GM10248 (cell line): Measurements from ENCODE around the gene DAAM1.

ENCODE experiments used
- CTCF ChIA-PET: fragments of 300-600 bp; sonication (Branson Sonifier 250); formaldehyde crosslinking; extraction: SDS; loops from one replicate; lab custom pipeline; 2021; ENCODE audit warnings: antibody characterized with exemption; lab: Yijun Ruan, JAX
- POLR2A ChIA-PET: fragments of 350-650 bp; sonication (Branson Sonifier 250); formaldehyde crosslinking; extraction: SDS; loops from one replicate; lab custom pipeline; 2020; ENCODE audit warnings: antibody characterized with exemption; lab: Yijun Ruan, JAX
- DNase-seq: peaks from one replicate; pipeline ENCODE4 v3.0.0; 2012; ENCODE audit errors: extremely low spot score
- CTCF ChIP-seq: IDR thresholded peaks from 2 replicates; pipeline ENCODE4 v1.5.1; 2012; ENCODE audit warnings: mild to moderate bottlenecking, low read depth; ENCODE audit errors: extremely low read depth, missing control alignments, control extremely low read depth

The DAAM1 gene

GRCh38 chr14:59251811-59252771, 63.6 kb downstream of the DAAM1 start:
- TF ChIP-seq CTCF, result no peak
- ChIA-PET POLR2A (no interaction called here), CTCF (interaction anchor here (1.9 kb wide), 1 partner anchor 11 kb away, joined by 5 read pairs; no protein-coding TSS in a partner anchor)
- DNase-seq, result no peak

GRCh38 chr14:59252772-59253500, 64.5 kb downstream of the DAAM1 start:
- CTCF ChIA-PET, result interaction anchor here (1.9 kb wide), 1 partner anchor 10 kb away, joined by 5 read pairs; no protein-coding TSS in a partner anchor
- TF ChIP-seq CTCF, result no peak
- POLR2A ChIA-PET, result no interaction called here
- DNase-seq, result no peak

GRCh38 chr14:59253527-59253926, 65.1 kb downstream of the DAAM1 start:
- DNase-seq, result no peak
- TF ChIP-seq CTCF, result no peak
- CTCF ChIA-PET, result interaction anchor here (1.9 kb wide), 1 partner anchor 9 kb away, joined by 5 read pairs; no protein-coding TSS in a partner anchor
- POLR2A ChIA-PET, result no interaction called here

GRCh38 chr14:59254146-59254910, 65.9 kb downstream of the DAAM1 start:
- ChIA-PET POLR2A (no interaction called here), CTCF (interaction anchor here (1.5 kb wide), 1 partner anchor 12 kb away, joined by 3 read pairs; no protein-coding TSS in a partner anchor)
- TF ChIP-seq CTCF, result no peak
- no peak for DNase-seq

- CTCF ChIA-PET, result interaction anchor here (1.5 kb wide), 1 partner anchor 11 kb away, joined by 3 read pairs; no protein-coding TSS in a partner anchor
- POLR2A ChIA-PET, result no interaction called here
These were observed 66.6 kb downstream of the DAAM1 start for GRCh38 chr14:59254911-59255545.

More at GRCh38 chr14:59254911-59255545, 66.6 kb downstream of the DAAM1 start:
- no peak for TF ChIP-seq CTCF
- DNase-seq, result peak; percentile 13
